ENCODE measurements around the gene ZNF90.
"Not testable (repeated sequence)": the region's sequence is repeated elsewhere in the genome, so short reads cannot be mapped to it uniquely, and the experiment has no call there.

GRCh38 chr19:20132933-20133332 is 55.1 kb downstream of the ZNF90 start:
- not testable (repeated sequence) for TF ChIP-seq CTCF (IDR thresholded peaks at IDR 0.05); POLR2AphosphoS5 (IDR thresholded peaks at IDR 0.05; ENCODE audit: insufficient read depth in 1 of 2, low read depth in 1 of 2); POLR2A (IDR thresholded peaks at IDR 0.05)

All from vagina (tissue), 2 donors.